Vagina (tissue), 2 donors: Measurements from ENCODE around the gene AFF3.

Experiments used
- CTCF ChIP-seq, 3 experiments: fragments of 450-650 bp in 2 of 3; fragments of 200-600 bp in 1 of 3; sonication (generic) in 1 of 3; IDR thresholded peaks; one replicate each; pipeline ENCODE4 v1.5.1; 2017 to 2019; ENCODE audit warnings: antibody characterized with exemption in 3 of 3, mild to moderate bottlenecking in 2 of 3, moderate library complexity in 2 of 3
- POLR2A ChIP-seq, 2 donors: fragments of 450-650 bp; IDR thresholded peaks; one replicate each; pipeline ENCODE4 v1.6.1; 2017; ENCODE audit warnings: antibody characterized with exemption in 2 of 2, mild to moderate bottlenecking in 2 of 2, moderate library complexity in 2 of 2
- POLR2AphosphoS5 ChIP-seq, 2 donors: sonication (generic); formaldehyde crosslinking; IDR thresholded peaks; one replicate each; pipeline ENCODE4 v1.9.0; 2017; ENCODE audit warnings: antibody characterized with exemption in 2 of 2, mild to moderate bottlenecking in 2 of 2, low read depth in 1 of 2; ENCODE audit not compliant: insufficient read depth in 1 of 2

GRCh38 chr2:99784282-99784681 is 358.1 kb downstream of the AFF3 start:
- TF ChIP-seq POLR2A (IDR thresholded peaks at IDR 0.05) (no peak), CTCF (IDR thresholded peaks at IDR 0.05) (no peak), POLR2AphosphoS5 (IDR thresholded peaks at IDR 0.05; ENCODE audit: insufficient read depth in 1 of 2, low read depth in 1 of 2) (no peak)
